Stimulated activated CD8-positive, alpha-beta memory T cell treated with anti-CD3 and anti-CD28 coated beads, Interleukin-7, amount 100 ng/mL, for 1 hour (primary cell): ENCODE measurements around the gene ARRB1.
"Not testable (repeated sequence)": the region's sequence is repeated elsewhere in the genome, so short reads cannot be mapped to it uniquely, and the experiment has no call there.

Source experiments
- DNase-seq, 2 donors: peaks; one replicate each; pipeline ENCODE4 v3.0.0-alpha.2; 2020; ENCODE audit warnings: low read depth in 2 of 2

Gene ARRB1

DNA sequence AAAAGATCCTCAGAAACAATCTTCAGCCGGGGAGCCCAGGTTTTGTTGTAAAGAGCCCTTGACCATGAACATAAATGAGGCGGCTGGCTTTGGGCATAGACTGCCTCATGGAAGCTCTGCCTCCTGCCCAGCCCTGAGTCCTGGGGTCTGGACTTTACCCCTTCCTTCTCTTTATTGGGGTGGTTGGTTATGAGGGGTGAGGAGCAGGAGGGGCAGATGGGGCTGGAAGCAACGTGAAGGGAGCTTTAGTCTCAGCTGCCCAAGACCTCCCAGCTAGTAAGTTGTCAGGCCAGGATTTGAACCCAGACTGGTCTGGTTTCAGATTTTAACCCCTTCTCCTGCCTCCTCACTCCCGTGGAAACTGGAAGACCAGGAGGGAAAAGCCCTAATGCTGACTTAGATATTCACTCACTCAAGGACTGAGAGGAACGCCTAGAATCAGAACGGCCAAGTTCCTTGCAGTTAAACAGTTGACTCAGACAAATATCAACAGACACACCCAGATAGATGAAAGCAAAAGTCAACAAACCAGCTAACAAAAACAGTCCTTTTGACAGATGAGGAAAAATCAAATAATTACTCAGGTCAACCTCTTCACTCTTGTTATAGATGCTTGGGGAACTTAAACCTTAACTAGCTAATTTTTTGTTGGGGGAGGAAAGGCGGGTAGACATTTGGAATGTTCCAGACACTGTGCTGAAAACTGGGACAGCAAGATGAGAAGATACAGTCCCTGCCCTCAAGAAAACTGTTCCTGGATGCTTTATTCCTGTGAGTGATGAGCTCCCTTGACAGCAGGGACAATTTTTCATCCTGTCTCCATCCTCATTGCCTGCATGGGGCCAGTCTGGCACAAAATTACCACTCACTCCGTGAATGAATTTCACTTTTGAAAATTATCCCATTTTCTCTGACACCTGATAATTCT is 20.8 kb upstream of the ARRB1 start:
- no peak for DNase-seq

- no peak for DNase-seq
Measured at GRCh38 chr11:75369560-75370255, 18.2 kb upstream of the ARRB1 start.

DNA sequence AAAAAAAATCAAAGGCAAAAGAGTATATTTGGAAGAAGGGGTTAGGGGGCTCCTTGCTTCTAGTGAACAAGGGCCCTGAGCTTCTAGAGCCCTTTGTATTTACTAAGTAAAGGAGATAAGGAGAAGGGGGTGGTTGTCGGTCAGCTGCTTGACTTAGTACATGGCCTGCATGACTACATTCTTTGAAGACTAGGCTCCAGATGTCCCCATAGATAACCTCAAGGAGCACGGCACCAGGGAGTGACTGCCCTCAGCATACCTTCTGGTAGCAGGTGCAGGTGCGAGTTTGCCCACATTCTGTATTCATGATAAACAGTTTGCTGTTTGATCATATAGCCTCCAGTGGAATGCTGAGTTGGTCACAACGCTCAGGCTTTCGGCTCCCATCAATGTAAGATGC is 15.4 kb upstream of the ARRB1 start:
- not testable (repeated sequence) for DNase-seq

- DNase-seq: no peak
Measured at GRCh38 chr11:75365711-75366181, 14.3 kb upstream of the ARRB1 start.

- DNase-seq: not testable (repeated sequence)
Measured at GRCh38 chr11:75362285-75362684, 10.8 kb upstream of the ARRB1 start.

- no peak for DNase-seq
Measured at GRCh38 chr11:75356613-75357012, 5.2 kb upstream of the ARRB1 start.

DNA sequence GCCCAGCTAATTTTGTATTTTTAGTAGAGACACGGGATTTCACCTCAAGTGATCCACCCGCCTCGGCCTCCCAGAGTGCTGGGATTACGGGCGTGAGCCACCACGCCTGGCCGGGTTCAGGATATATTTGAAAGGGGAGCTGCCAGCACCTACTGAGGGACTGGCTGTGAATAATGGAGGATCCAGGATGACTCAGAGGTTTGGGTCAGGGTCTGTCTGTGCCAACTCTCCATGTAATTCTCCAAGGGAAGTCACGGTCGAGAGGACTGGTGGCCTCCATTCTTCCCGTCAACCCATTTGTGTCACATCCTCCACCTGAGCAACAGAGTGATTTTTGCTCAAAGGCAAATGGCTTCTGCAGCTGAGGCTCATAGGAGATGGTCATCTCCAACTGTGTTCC is 3.6 kb upstream of the ARRB1 start:
- DNase-seq: no peak

- no peak for DNase-seq
Measured at GRCh38 chr11:75352588-75353206, 1.2 kb upstream of the ARRB1 start.

GRCh38 chr11:75351791-75352587 is 528 bp upstream of the ARRB1 start:
- DNase-seq: peak in 1 of 2 donors; percentile 23

GRCh38 chr11:75350743-75351540 is 519 bp downstream of the ARRB1 start:
- no peak for DNase-seq

GRCh38 chr11:75350122-75350742 is 1.2 kb downstream of the ARRB1 start:
- no peak for DNase-seq

DNA sequence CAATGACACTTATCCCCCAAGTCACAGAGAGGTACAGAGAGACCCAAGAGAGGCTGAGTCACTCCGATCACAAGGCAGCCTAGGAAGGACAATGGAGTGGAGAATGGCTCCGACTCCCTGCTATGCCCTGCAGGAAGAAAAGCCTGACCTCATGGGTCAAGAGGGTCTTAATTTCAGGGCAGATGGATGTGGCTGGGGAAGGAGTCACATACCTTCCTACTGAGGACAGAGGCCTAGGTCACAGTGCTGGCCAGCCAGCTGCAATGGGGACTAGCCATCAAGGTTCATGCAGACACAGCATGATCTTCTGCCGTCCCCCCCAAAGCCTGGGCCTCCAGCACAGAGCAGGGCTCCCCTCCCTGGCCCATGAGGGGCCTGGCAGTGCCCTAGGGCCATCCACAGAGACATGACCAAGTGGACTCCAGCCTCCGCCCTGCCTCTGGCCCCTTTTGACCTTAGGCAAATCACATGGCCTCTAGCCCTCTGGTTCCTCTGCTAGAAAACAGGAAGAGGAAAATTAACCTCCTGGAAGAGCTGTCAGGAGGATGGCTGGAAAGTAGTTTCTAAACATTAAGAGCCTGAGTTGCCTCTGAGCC is 1.8 kb downstream of the ARRB1 start:
- DNase-seq: no peak

DNA sequence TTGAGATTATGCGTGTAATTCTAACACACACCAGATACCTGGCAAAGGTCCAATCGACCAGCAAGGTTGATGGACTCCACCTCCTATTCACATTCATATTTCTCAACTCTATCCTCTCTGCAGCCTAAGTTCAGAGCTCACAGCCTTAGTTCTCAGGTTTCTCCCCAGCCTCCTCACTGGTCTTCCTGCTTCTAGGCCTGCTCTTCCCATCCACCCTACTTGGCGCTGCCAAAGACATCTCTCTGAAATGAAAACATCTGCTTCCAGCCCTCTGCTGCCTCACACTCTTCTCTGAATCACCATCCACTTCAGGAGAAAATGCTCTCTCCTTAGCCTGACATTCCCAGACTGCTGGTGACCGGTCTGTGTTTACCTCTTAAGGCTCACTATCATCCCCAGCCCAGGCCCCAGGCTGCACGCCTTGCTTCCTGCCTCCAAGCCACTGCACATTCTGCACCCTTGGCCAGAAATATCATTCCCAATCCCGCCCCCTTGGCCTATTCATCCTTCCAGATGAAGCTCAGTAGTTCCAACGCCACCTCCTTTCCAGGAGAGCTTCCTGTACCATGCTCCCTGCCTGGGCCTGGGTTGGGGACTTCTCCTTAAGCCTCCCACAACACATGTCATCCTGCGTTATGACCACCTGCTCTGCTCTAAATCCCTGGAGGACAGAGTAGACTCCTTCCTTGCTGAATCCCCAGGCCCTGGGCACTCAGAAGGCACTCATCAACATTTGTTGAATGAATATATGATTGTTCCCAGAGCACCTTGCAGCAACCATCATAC is 3.5 kb downstream of the ARRB1 start:
- no peak for DNase-seq

DNA sequence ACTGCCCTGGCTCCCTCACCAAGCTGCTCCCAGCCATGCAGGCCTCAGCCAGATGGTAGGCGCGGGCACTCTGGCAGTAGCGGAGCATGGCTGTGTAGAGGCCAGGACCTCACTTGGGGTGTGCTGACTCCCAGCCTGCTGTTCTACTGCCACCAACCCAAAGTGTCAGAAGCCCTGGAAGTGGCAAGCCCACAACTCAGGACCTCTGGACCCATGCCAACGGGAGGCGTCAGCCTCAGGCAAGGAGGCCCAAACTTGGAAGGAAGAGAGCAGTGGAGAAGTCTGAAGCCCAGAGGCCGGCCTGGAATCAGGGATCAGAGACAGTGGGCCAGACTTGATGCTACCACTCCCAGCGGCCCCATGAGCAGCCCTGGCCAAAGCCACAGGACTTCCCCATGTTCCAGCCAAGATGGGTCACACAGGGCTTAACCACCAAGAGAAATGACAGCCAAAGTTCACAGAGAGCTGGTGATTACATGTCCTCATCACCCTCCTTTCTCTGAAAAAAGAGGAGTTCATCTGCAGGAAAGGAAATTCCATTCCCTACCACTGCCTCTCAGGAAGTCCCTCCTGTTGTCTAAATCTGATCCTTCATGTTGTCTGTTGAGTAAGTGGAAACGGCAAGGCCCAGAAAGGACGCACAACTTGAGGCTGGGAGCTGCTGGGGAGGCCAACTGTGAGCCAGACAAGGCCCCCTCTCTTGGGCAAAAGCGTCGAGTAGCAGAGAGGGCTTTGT is 4.4 kb downstream of the ARRB1 start:
- no peak for DNase-seq

GRCh38 chr11:75346296-75346695 is 5.2 kb downstream of the ARRB1 start:
- DNase-seq: no peak

- DNase-seq: no peak
Measured at GRCh38 chr11:75345455-75346160, 5.9 kb downstream of the ARRB1 start.

- no peak for DNase-seq
Measured at GRCh38 chr11:75344761-75345454, 6.6 kb downstream of the ARRB1 start.
